CD14-positive monocyte (primary cell): ENCODE measurements around the gene SLC9A9. TPM values are rescaled to one million over a fixed set of nuclear protein-coding genes. Genes with fewer than 3 reads are reported as not detected.

Experiments
- DNase-seq, 3 donors: peaks; one replicate each; pipeline ENCODE4 v3.0.0-alpha.2; 2011 to 2022
- H2AFZ ChIP-seq: 2 replicates; pipeline ENCODE4 v1.6.0; 2012; ENCODE audit warnings: mild to moderate bottlenecking, low read depth, low read length, inconsistent platforms; ENCODE audit not compliant: insufficient read depth, poor library complexity, severe bottlenecking
- H3K27ac ChIP-seq, 2 donors: 1 replicate in 1 of 2; 2 replicates in 1 of 2; pipeline ENCODE4 v1.5.1; 2012 to 2013; ENCODE audit warnings: low read length in 2 of 2, control low read depth in 1 of 2, inconsistent platforms in 1 of 2, low read depth in 1 of 2, mild to moderate bottlenecking in 1 of 2
- H3K27me3 ChIP-seq, 2 donors: one replicate each; pipeline versions ENCODE4 v1.6.0 to v1.6.1; 2011 to 2013; ENCODE audit warnings: low read length in 2 of 2; ENCODE audit not compliant: control insufficient read depth in 2 of 2, insufficient read depth in 2 of 2
- H3K36me3 ChIP-seq, 2 donors: replicated peaks in 1 of 2; 1 replicate in 1 of 2; 2 replicates in 1 of 2; pipeline versions ENCODE4 v1.5.1 to v1.6.1; 2012 to 2013; ENCODE audit warnings: low read length in 2 of 2, control low read depth in 1 of 2, inconsistent platforms in 1 of 2, mild to moderate bottlenecking in 1 of 2; ENCODE audit not compliant: insufficient read depth in 2 of 2, control insufficient read depth in 1 of 2
- H3K4me1 ChIP-seq, 2 donors: 1 replicate in 1 of 2; 2 replicates in 1 of 2; pipeline versions ENCODE4 v1.5.1 to v1.6.1; 2012 to 2013; ENCODE audit warnings: low read length in 2 of 2, control low read depth in 1 of 2, inconsistent platforms in 1 of 2, mild to moderate bottlenecking in 1 of 2, moderate library complexity in 1 of 2; ENCODE audit not compliant: insufficient read depth in 2 of 2, control insufficient read depth in 1 of 2
- H3K4me2 ChIP-seq: replicated peaks from 2 replicates; pipeline ENCODE3; 2012; ENCODE audit warnings: low read length, moderate library complexity, mild to moderate bottlenecking; ENCODE audit not compliant: poor library complexity, severe bottlenecking; ENCODE audit errors: extremely low read depth
- H3K4me3 ChIP-seq, 3 experiments: fragments of 200-600 bp in 1 of 3; sonication (generic) in 1 of 3; replicated peaks in 1 of 3; 1 replicate in 2 of 3; 2 replicates in 1 of 3; pipeline ENCODE4 v1.5.1; 2011 to 2013; ENCODE audit warnings: low read length in 3 of 3, mild to moderate bottlenecking in 3 of 3, control low read depth in 2 of 3, low read depth in 2 of 3, inconsistent platforms in 1 of 3, moderate library complexity in 1 of 3
- H3K79me2 ChIP-seq: 2 replicates; pipeline ENCODE4 v1.6.0; 2012; ENCODE audit warnings: mild to moderate bottlenecking, control low read depth, inconsistent platforms, low read length, moderate library complexity; ENCODE audit not compliant: insufficient read depth
- H3K9ac ChIP-seq: 2 replicates; pipeline ENCODE4 v1.6.0; 2017; ENCODE audit warnings: low read length, mild to moderate bottlenecking; ENCODE audit not compliant: insufficient read depth, poor library complexity, severe bottlenecking
- H3K9me3 ChIP-seq, 2 donors: replicated peaks in 1 of 2; 1 replicate in 1 of 2; 2 replicates in 1 of 2; pipeline versions ENCODE4 v1.5.1 to v1.6.1; 2012 to 2013; ENCODE audit warnings: low read length in 2 of 2, control low read depth in 1 of 2; ENCODE audit not compliant: control insufficient read depth in 1 of 2, insufficient read depth in 1 of 2
- H4K20me1 ChIP-seq: 2 replicates; pipeline ENCODE4 v1.6.0; 2012; ENCODE audit warnings: mild to moderate bottlenecking, low read length, control low read depth, moderate library complexity; ENCODE audit not compliant: insufficient read depth
- H3K27ac Mint-ChIP-seq, 7 donors: one replicate each; pipeline ENCODE4 v1.8.0; 2020; ENCODE audit warnings: mild to moderate bottlenecking in 7 of 7, mixed read lengths in 7 of 7, moderate library complexity in 6 of 7, inconsistent platforms in 2 of 7
- H3K27me3 Mint-ChIP-seq, 3 donors: one replicate each; pipeline ENCODE4 v1.8.0; 2021 to 2022; ENCODE audit warnings: low read depth in 3 of 3, mild to moderate bottlenecking in 3 of 3, mixed read lengths in 3 of 3, moderate library complexity in 3 of 3, inconsistent platforms in 1 of 3
- H3K36me3 Mint-ChIP-seq, 2 donors: one replicate each; pipeline ENCODE4 v1.8.0; 2020; ENCODE audit warnings: mixed read lengths in 2 of 2, inconsistent platforms in 1 of 2, mild to moderate bottlenecking in 1 of 2
- H3K4me1 Mint-ChIP-seq: one replicate; pipeline ENCODE4 v1.8.0; 2020; ENCODE audit warnings: mild to moderate bottlenecking, mixed read lengths
- H3K4me3 Mint-ChIP-seq, 2 donors: one replicate each; pipeline ENCODE4 v1.8.0; 2020; ENCODE audit warnings: mild to moderate bottlenecking in 2 of 2, mixed read lengths in 2 of 2, moderate library complexity in 1 of 2
- H3K9me3 Mint-ChIP-seq, 7 donors: one replicate each; pipeline ENCODE4 v1.8.0; 2020 to 2022; ENCODE audit warnings: mixed read lengths in 7 of 7, mild to moderate bottlenecking in 6 of 7, moderate library complexity in 6 of 7, inconsistent platforms in 2 of 7
- CTCF ChIP-seq: fragments of 200-600 bp; IDR thresholded peaks from one replicate; pipeline ENCODE4 v1.8.0; 2022; ENCODE audit warnings: antibody characterized with exemption, mild to moderate bottlenecking
- WGBS: methylation state at CpG from one replicate; pipeline ENCODE4 v1.1.5; 2013; ENCODE audit warnings: missing lambda C conversion rate; ENCODE audit not compliant: insufficient coverage; 5-methylcytosine and 5-hydroxymethylcytosine counted together
- intact Hi-C, 2 donors: fragments of 100-400 bp; cut with micrococcal nuclease; formaldehyde crosslinking; loops; one replicate each; pipeline versions ENCODE4 v1.15.0 to v1.15.1; 2023
- polyA plus RNA-seq, 3 donors: library from polyadenylated mRNA; depleted of rRNA in 1 of 3; unstranded in 2 of 3; stranded (reverse) in 1 of 3; fragments of 300-500 nt in 2 of 3; fragments of >200 nt in 1 of 3; fragmentation: Illumina TruSeq in 2 of 3; gene quantifications; 1 replicate in 2 of 3; 2 replicates in 1 of 3; pipeline ENCODE4 v1.2.3, GENCODE V29; 2012 to 2021

SLC9A9 gene
- polyA plus RNA-seq, 3 donors = 14.1 to 32.8 (median 27.0) TPM

- no peak overlapping the region for H3K9ac ChIP-seq
- H3K27ac ChIP-seq = no peak overlapping the region
- Mint-ChIP-seq H3K27me3 (no peaks in the 10 kb centered on the region), H3K9me3 (peaks cover 10 to 25% (median 21%) of the 10 kb centered on the region in 7 donors), H3K36me3 (peaks cover 8 to 14% of the 10 kb centered on the region in 2 donors), H3K4me1 (no peaks in the 10 kb centered on the region), H3K4me3 (no peak overlapping the region), H3K27ac (no peak overlapping the region)
- H3K4me3 ChIP-seq = no peak overlapping the region
- no peak for DNase-seq
- no peaks in the 10 kb centered on the region for H3K79me2 ChIP-seq
- no CpG with 5 or more reads among the region's 2 CpGs for WGBS
- H3K4me2 ChIP-seq = no peak overlapping the region
- H3K4me1 ChIP-seq = no peaks in the 10 kb centered on the region
- no peaks in the 10 kb centered on the region for H4K20me1 ChIP-seq
- no peak overlapping the region for H2AFZ ChIP-seq
- H3K27me3 ChIP-seq = no peaks in the 10 kb centered on the region
- peaks cover 0 to 13% of the 10 kb centered on the region in 2 donors for H3K9me3 ChIP-seq
- intact Hi-C loops = no loop called here
- TF ChIP-seq CTCF = no peak
- no peaks in the 10 kb centered on the region for H3K36me3 ChIP-seq
Observed at GRCh38 chr3:143389388-143389787, 458.9 kb downstream of the SLC9A9 start.

DNA sequence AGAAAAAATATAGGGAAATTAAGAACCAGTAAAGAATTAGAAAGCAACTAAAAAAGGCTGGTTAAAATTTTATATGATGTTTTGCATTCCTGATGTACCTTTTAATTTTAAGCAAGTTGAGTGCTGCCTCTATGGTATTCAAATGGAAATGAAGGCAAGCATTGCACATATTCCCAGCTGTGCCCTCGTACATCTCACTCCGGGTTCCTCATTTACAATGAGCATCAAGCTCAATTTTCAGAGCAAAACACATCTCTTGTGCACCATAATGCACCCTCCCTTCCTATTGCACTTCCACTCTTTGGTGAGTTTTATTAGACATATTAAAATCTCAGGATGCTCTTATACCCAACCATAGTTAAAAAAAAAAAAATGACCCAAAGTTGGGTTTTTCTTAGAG is 460.8 kb downstream of the SLC9A9 start:
- Histone ChIP-seq H3K27ac (no peak overlapping the region), H3K9ac (no peak overlapping the region), H2AFZ (no peak overlapping the region), H3K36me3 (no peaks in the 10 kb centered on the region), H3K27me3 (no peaks in the 10 kb centered on the region), H3K4me2 (no peak overlapping the region), H3K4me3 (no peak overlapping the region), H3K4me1 (no peaks in the 10 kb centered on the region), H3K79me2 (no peaks in the 10 kb centered on the region), H3K9me3 (peaks cover 0 to 13% of the 10 kb centered on the region in 2 donors), H4K20me1 (no peaks in the 10 kb centered on the region)
- TF ChIP-seq CTCF = no peak
- intact Hi-C loops = no loop called here
- no peak for DNase-seq
- H3K9me3 Mint-ChIP-seq = peaks cover 4 to 19% (median 18%) of the 10 kb centered on the region in 7 donors
- no peaks in the 10 kb centered on the region for H3K27me3 Mint-ChIP-seq
- no peak overlapping the region for H3K27ac Mint-ChIP-seq
- peaks cover 2% of the 10 kb centered on the region for H3K4me1 Mint-ChIP-seq
- peaks cover 6 to 7% of the 10 kb centered on the region in 2 donors for H3K36me3 Mint-ChIP-seq
- WGBS = 90% methylated on average over 2 of the region's 2 CpGs
- H3K4me3 Mint-ChIP-seq = no peak overlapping the region
